Thyroid gland (tissue), 4 donors: ENCODE results near the gene CWC15.

Source experiments
- CTCF ChIP-seq, 6 experiments: fragments of 200-600 bp in 3 of 6; fragments of 450-650 bp in 3 of 6; sonication (generic) in 3 of 6; IDR thresholded peaks; one replicate each; pipeline ENCODE4 v1.5.1; 2016 to 2019; ENCODE audit warnings: antibody characterized with exemption in 6 of 6, mild to moderate bottlenecking in 2 of 6, inconsistent platforms in 1 of 6, moderate library complexity in 1 of 6
- POLR2A ChIP-seq, 2 donors: fragments of 450-650 bp; IDR thresholded peaks; one replicate each; pipeline ENCODE4 v1.6.1; 2017; ENCODE audit warnings: antibody characterized with exemption in 2 of 2, mild to moderate bottlenecking in 2 of 2, moderate library complexity in 1 of 2

GRCh38 chr11:94925422-94926270 lies 47.7 kb downstream of the CWC15 start:
- TF ChIP-seq CTCF (IDR thresholded peaks at IDR 0.05) = no peak
- TF ChIP-seq POLR2A (IDR thresholded peaks at IDR 0.05) = no peak
